Stimulated activated CD4-positive, alpha-beta T cell treated with anti-CD3 and anti-CD28 coated beads, Interleukin-2, amount 100 ng/mL, for 24 hours (primary cell): ENCODE data around the gene RSL1D1.

Experiments
- DNase-seq, 2 donors: peaks; one replicate each; pipeline ENCODE4 v3.0.0-alpha.2; 2020

RSL1D1 gene

GRCh38 chr16:11851294-11852091 lies at the start of gene RSL1D1:
Gene RSL1D1, minus strand, starts transcription at chr16:11851542. Its CDS starts 30 bp downstream, at chr16:11851512.
- peak; percentile 91 to 92 for DNase-seq

GRCh38 chr16:11901091-11901490 lies 49.7 kb upstream of the RSL1D1 start:
- no peak for DNase-seq

DNA sequence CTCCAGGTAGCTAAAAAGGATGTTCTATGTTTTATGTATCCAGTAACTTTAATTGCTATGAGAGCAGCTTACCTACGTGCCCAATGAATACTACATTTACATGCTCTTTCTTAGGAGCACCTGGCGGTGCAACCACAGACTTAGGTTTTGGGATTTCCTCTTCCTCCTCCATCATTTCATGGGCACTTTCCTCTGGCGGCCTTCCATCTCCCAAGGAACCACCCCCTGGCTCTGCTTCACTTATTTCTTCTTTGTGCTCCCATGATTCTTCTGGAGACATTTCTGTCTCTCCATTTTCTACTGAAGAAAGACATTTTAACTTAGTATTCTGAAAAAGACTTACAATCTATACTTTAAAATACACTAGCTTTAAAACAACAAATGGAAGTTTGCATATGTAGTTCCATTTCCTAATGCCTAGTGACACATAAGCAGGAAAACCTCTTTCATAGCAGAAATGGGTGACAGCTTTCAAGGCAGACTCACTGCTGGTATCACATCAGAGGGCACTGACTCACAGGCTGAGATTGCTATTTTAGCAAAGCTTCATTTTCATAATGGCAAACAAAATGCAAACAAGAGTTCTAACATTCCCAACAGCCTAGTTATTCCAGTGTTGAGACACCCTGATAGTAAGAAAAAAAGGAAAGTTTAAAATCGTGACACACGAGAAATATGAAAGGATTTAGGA lies 45.3 kb upstream of the RSL1D1 start:
- no peak for DNase-seq

DNA sequence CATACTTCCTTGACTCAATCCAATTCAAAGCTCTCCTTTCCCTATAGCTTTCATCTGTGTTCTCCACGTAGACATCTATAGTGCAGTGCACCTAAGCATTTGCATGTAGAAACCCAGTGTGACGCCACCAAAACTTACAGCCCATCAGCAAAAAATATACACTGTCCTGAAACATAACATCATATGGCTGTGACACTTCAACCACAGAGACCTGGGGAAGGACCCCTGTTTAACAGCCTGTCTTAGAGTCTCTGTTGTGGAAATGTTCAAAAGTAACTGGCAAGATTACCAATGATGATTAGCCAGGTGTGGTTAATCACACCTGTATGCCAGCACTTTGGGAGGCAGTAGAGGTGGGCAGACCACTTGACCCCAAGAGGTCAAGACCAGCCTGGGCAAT lies 42.2 kb upstream of the RSL1D1 start:
- DNase-seq = no peak

DNA sequence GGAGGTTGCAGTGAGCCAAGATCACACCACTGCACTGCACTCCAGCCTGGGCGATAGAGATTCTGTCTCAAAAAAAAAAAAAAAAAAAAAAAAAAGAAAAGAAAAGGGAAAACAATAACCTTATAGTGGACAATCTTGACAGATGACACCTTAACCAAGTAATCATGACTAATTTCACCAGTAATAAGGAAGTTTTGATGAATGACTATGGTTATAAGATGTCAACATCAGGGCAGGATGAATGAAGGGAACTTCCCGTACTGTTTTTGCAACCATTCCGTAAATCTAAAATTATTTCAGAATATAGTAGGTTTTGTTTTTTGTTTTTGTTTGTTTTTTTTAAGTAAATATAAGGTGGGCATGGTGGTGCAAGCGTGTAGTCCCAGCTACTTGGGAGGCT lies 41.4 kb upstream of the RSL1D1 start:
- no peak for DNase-seq

- DNase-seq = no peak
Observed at GRCh38 chr16:11890231-11890965, 39.1 kb upstream of the RSL1D1 start.

DNA sequence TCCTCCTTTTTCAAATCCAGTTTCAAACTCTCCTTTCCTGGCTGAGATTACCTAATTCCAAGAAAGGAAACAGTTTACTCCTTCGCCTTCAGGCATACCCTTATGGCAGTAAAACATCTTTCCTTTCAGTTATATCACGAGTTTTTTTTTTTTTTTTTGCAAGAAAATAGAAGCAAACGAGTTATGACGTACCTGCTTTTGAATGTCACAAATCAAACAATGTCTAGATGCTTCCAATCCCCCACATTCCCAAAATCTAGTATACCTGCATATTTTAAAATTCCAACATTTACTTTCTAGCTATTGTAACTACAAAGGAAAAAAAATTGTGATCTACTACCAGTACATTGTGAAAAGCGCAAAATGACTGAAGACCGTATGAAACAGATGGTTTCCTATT lies 35.5 kb upstream of the RSL1D1 start:
- DNase-seq = no peak

GRCh38 chr16:11884035-11884434 lies 32.7 kb upstream of the RSL1D1 start:
- no peak for DNase-seq

GRCh38 chr16:11880007-11880406 lies 28.7 kb upstream of the RSL1D1 start:
- no peak for DNase-seq

DNA sequence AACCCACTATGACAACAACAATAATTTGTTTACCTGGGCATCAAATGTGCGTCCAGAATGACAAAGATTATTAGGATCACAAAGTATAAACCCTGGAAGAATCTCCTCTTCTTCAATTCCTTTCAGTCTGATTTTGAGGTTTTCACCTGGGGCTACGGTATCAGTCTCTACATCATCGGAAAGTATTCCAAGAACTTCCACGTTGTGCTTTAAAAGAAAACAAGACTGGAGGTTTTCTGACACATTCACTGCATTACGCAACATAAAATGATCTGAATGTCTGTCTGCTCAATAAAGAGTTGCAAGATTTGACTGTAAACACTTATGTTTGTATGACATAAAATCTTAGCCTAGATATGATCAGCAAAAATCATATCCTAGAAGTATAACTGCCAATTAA lies 26.0 kb upstream of the RSL1D1 start:
- no peak for DNase-seq

- DNase-seq = no peak
Observed at GRCh38 chr16:11876306-11876705, 25.0 kb upstream of the RSL1D1 start.

- DNase-seq = no peak
Observed at GRCh38 chr16:11875721-11876120, 24.4 kb upstream of the RSL1D1 start.

DNA sequence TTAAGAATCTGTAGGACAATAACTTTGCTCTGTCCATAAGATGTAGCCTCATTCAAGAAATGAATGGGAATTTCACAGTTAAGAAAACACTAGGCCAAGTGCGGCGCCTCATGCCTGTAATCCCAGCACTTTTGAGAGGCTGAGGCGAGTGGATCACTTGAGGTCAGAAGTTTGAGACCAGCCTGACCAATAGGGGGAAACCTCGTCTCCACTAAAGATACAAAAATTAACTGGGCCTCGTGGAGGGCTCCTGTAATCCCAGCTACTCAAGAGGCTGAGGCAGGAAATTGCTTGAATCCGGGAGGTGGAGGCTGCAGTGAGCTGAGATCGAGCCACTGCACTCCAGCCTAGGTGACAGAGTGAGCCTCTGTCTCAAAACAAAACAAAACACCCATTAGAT lies 19.9 kb upstream of the RSL1D1 start:
- no peak for DNase-seq

DNA sequence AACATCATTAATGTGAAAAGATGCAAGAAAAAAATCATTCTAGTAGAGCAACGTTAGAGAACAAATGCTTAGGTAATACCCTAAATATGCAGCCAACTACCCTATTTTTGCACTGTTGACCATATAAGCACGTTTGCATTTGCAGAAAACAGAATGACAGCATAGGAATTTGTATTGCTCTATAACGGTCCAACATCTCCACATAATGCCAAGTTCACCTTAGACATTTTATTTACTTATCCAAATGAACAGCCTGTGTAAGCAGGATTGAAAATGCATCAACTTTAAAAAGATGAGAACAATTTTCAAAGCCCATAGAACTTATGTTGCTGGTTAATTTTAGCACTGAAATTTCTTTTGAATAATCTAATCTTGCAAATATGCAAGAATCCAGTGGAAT lies 19.1 kb upstream of the RSL1D1 start:
- DNase-seq = no peak

- no peak for DNase-seq
Observed at GRCh38 chr16:11869353-11870228, 18.2 kb upstream of the RSL1D1 start.

DNA sequence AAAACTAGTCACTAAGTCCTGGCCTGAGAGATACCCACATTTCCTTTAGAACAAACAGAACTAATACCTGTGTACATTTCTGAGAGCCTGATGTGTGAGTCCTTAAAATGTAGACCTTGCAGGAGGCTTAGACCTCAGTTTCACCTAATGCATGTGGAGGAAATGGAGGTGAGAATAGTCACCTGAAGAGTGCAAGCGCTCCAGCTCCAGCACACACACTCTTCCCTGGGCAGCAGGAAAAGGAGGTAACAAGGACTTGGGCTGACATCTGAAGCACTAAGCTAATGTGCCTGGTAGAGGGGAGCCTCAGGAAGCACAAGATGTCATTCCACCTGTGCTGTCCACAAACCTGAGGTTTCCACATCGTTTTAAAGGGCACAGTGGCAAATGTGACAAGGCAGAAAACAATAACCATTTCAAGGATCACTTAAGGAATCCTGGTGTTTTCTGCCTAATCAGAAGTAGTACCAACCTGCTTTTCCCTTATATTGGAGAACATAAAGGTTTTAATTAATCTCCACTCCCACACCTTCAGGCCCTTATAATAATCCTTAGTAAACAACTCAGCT lies 17.2 kb upstream of the RSL1D1 start:
- DNase-seq = no peak

- DNase-seq = no peak
Observed at GRCh38 chr16:11862489-11862888, 11.1 kb upstream of the RSL1D1 start.

GRCh38 chr16:11857161-11857560 lies 5.8 kb upstream of the RSL1D1 start:
- no peak for DNase-seq

- no peak for DNase-seq
Observed at GRCh38 chr16:11852092-11852809, 909 bp upstream of the RSL1D1 start.

DNA sequence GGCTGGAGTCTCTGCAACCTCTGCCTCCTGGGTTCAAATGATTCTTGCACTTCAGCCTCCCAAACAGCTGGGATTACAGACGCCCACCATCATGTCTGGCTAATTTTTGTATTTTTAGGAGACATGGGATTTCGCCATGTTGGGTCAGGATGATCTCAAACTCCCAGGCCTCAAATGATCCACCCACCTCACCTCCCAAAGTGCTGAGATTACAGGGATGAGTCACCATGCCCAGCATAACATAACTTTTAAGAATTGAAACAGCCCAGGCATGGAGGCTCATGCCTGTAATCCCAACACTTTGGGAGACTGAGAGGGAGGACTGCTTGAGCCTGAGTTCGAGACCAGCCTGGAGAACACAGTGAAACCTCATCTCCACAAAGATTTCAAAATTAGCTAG lies 2.5 kb downstream of the RSL1D1 start:
- no peak for DNase-seq

GRCh38 chr16:11844499-11844898 lies 6.8 kb downstream of the RSL1D1 start:
- no peak for DNase-seq

- no peak for DNase-seq
Observed at GRCh38 chr16:11843861-11844260, 7.5 kb downstream of the RSL1D1 start.
